Neural cell (in vitro differentiated cells): ENCODE measurements around the gene SNAP25. TPM values are rescaled to one million over a fixed set of nuclear protein-coding genes. Genes with fewer than 3 reads are reported as not detected.

Experiments used
- H2AFZ ChIP-seq: fragments of 200-600, 300-800 bp; sonication (generic), shearing (Covaris generic); 2 replicates; pipeline ENCODE4 v1.6.0; 2014; ENCODE audit warnings: low read depth, mild to moderate bottlenecking, antibody characterized with exemption, low read length, moderate library complexity
- H3F3A ChIP-seq: fragments of 200-600 bp; shearing (Covaris generic); 2 replicates; pipeline ENCODE4 v1.6.1; 2016; ENCODE audit warnings: mild to moderate bottlenecking, moderate library complexity, mixed read lengths, antibody characterized with exemption, low read length; ENCODE audit not compliant: insufficient read depth, poor library complexity, severe bottlenecking
- H3K27ac ChIP-seq: fragments of 200-600, 300-800 bp; sonication (generic), shearing (Covaris generic); 2 replicates; pipeline ENCODE4 v1.5.1; 2014; ENCODE audit warnings: mild to moderate bottlenecking, low read length, moderate library complexity
- H3K27me3 ChIP-seq: fragments of 300-800, 200-600 bp; sonication (generic), shearing (Covaris generic); 2 replicates; pipeline ENCODE4 v1.6.0; 2014; ENCODE audit warnings: mild to moderate bottlenecking, low read depth, low read length, moderate library complexity; ENCODE audit not compliant: insufficient read depth
- H3K36me3 ChIP-seq: fragments of 300-800, 200-600 bp; sonication (generic), shearing (Covaris generic); 2 replicates; pipeline ENCODE4 v1.5.1; 2014; ENCODE audit warnings: mild to moderate bottlenecking, antibody characterized with exemption, low read length, moderate library complexity; ENCODE audit not compliant: insufficient read depth
- H3K4me2 ChIP-seq: fragments of 300-800, 200-600 bp; sonication (generic), shearing (Covaris generic); 2 replicates; pipeline ENCODE4 v1.6.0; 2014; ENCODE audit warnings: mild to moderate bottlenecking, low read length
- H3K4me3 ChIP-seq: fragments of 300-800, 200-600 bp; sonication (generic), shearing (Covaris generic); 2 replicates; pipeline ENCODE4 v1.5.1; 2014; ENCODE audit warnings: mild to moderate bottlenecking, low read length, moderate library complexity
- H3K79me2 ChIP-seq: fragments of 200-600 bp; shearing (Covaris generic); replicated peaks from 2 replicates; pipeline ENCODE4 v1.6.0; 2014; ENCODE audit warnings: mild to moderate bottlenecking, low read length, moderate library complexity; ENCODE audit not compliant: insufficient read depth
- H3K9ac ChIP-seq: fragments of 300-800, 200-600 bp; sonication (generic), shearing (Covaris generic); 2 replicates; pipeline ENCODE4 v1.6.1; 2016; ENCODE audit warnings: mild to moderate bottlenecking, low read length, mixed read lengths
- H3K9me2 ChIP-seq: fragments of 200-600 bp; shearing (Covaris generic); 2 replicates; pipeline ENCODE4 v1.6.1; 2016; ENCODE audit warnings: mild to moderate bottlenecking, low read length, mixed read lengths; ENCODE audit not compliant: insufficient read depth
- H3K9me3 ChIP-seq: fragments of 200-600, 300-800 bp; sonication (generic), shearing (Covaris generic); 2 replicates; pipeline ENCODE4 v1.6.1; 2016; ENCODE audit warnings: mild to moderate bottlenecking, mixed run types, low read length, moderate library complexity, mixed read lengths
- H4K20me1 ChIP-seq: fragments of 200-600 bp; shearing (Covaris generic); 2 replicates; pipeline ENCODE4 v1.6.1; 2016; ENCODE audit warnings: mild to moderate bottlenecking, mixed run types; ENCODE audit not compliant: insufficient read depth
- EP300 ChIP-seq: fragments of 450-650 bp; conservative IDR thresholded peaks from 2 replicates; pipeline ENCODE4 v1.6.1; 2014; ENCODE audit warnings: antibody characterized with exemption, mild to moderate bottlenecking, moderate library complexity; ENCODE audit not compliant: poor library complexity, severe bottlenecking
- EZH2 ChIP-seq: fragments of 200-600, 300-800 bp; shearing (Covaris generic), sonication (generic); IDR thresholded peaks from 2 replicates; pipeline ENCODE4 v1.6.1; 2014; ENCODE audit warnings: antibody characterized with exemption, low read length, borderline replicate concordance, mild to moderate bottlenecking; ENCODE audit not compliant: insufficient read depth, poor library complexity, severe bottlenecking
- MXI1 ChIP-seq: fragments of 450-650 bp; conservative IDR thresholded peaks from 2 replicates; pipeline ENCODE4 v1.6.1; 2014; ENCODE audit warnings: antibody characterized with exemption, mild to moderate bottlenecking; ENCODE audit not compliant: poor library complexity, severe bottlenecking
- POLR2AphosphoS5 ChIP-seq: IDR thresholded peaks from 2 replicates; pipeline ENCODE4 v1.6.1; 2012
- RAD21 ChIP-seq: fragments of 450-650 bp; conservative IDR thresholded peaks from 2 replicates; pipeline ENCODE4 v1.6.1; 2014; ENCODE audit warnings: antibody characterized with exemption, mild to moderate bottlenecking, moderate library complexity
- SMC3 ChIP-seq: fragments of 450-650 bp; conservative IDR thresholded peaks from 2 replicates; pipeline ENCODE4 v1.6.1; 2014; ENCODE audit warnings: antibody characterized with exemption, mild to moderate bottlenecking, moderate library complexity; ENCODE audit not compliant: poor library complexity
- TAF1 ChIP-seq: IDR thresholded peaks from 2 replicates; pipeline ENCODE4 v1.6.1; 2012; ENCODE audit warnings: low read depth
- polyA plus RNA-seq: library from polyadenylated mRNA; depleted of rRNA; stranded (reverse); fragments of >200 nt; gene quantifications from 2 replicates; pipeline ENCODE4 v1.2.3, GENCODE V29; 2014
- TF ChIP-seq, protein P1 (sequence below): IDR thresholded peaks from 2 replicates; pipeline ENCODE4 v1.6.1; 2012; ENCODE audit warnings: borderline replicate concordance
- TF ChIP-seq, protein P2 (sequence below): fragments of 450-650 bp; IDR thresholded peaks from 2 replicates; pipeline ENCODE4 v1.5.1; 2014; ENCODE audit warnings: antibody characterized with exemption, mild to moderate bottlenecking, moderate library complexity; ENCODE audit not compliant: poor library complexity, severe bottlenecking

Gene SNAP25
- polyA plus RNA-seq, 1 donor from 2014 or later, result 139 TPM

DNA sequence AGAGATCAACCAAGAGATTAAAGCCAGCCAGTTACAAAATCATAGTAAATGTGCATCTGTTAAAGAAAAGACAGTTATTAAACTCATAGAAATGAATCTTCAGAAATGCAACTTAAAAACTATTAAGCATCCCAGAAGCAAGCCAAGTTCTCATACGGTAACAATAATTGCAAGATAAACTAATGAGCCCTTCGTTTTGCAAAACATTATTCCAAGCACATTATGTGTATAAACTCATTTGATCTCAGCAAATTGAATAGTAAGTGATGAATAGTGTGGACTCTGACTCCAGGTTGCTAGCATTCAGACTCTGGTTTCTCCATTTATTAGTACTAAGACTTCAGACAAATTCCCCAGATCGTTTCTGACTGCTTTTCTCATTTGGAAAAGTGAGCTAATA lies 85.2 kb downstream of the SNAP25 start:
- Histone ChIP-seq H3K79me2 (no peaks in the 10 kb centered on the region), H3F3A (no peaks in the 10 kb centered on the region), H3K9me2 (no peaks in the 10 kb centered on the region), H3K27ac (no peak overlapping the region), H3K36me3 (peaks cover 7% of the 10 kb centered on the region), H3K4me2 (no peak overlapping the region), H3K4me3 (no peak overlapping the region), H2AFZ (no peak overlapping the region), H3K9ac (no peak overlapping the region), H3K9me3 (no peaks in the 10 kb centered on the region), H4K20me1 (no peaks in the 10 kb centered on the region), H3K27me3 (no peaks in the 10 kb centered on the region)
- TF ChIP-seq POLR2AphosphoS5, result no peak
- TF ChIP-seq EP300, result no peak
- no peak for TF ChIP-seq MXI1

DNA sequence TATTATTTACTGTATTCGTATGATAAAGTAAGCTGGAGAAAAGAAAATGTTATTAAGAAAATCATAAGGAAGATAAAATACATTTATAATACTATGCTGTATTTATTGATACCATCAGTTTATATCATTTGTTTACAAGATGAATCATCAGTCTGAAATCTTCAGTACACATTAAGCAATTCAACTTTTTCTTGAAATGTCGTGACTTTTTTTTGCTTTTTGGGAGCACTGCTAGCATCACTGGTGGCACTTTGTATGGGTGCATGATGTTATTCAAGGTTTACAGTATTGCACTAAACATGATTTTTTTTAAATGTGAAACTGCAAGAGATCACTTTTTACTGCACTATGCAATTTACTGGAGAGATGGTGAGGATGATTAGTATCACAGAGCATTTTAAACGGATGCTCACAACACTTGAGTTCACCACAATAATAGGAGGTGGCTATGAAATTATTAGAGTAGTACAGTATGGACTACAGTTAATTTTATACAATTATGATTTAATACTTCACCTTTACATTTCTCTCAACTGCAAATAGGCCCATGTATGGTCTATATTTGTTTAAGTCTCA lies 85.9 kb downstream of the SNAP25 start:
- TF ChIP-seq MXI1 (no peak), EZH2 (no peak), SMC3 (no peak), EP300 (no peak), POLR2AphosphoS5 (no peak), RAD21 (no peak), TAF1 (no peak)
- TF ChIP-seq, protein P1, sequence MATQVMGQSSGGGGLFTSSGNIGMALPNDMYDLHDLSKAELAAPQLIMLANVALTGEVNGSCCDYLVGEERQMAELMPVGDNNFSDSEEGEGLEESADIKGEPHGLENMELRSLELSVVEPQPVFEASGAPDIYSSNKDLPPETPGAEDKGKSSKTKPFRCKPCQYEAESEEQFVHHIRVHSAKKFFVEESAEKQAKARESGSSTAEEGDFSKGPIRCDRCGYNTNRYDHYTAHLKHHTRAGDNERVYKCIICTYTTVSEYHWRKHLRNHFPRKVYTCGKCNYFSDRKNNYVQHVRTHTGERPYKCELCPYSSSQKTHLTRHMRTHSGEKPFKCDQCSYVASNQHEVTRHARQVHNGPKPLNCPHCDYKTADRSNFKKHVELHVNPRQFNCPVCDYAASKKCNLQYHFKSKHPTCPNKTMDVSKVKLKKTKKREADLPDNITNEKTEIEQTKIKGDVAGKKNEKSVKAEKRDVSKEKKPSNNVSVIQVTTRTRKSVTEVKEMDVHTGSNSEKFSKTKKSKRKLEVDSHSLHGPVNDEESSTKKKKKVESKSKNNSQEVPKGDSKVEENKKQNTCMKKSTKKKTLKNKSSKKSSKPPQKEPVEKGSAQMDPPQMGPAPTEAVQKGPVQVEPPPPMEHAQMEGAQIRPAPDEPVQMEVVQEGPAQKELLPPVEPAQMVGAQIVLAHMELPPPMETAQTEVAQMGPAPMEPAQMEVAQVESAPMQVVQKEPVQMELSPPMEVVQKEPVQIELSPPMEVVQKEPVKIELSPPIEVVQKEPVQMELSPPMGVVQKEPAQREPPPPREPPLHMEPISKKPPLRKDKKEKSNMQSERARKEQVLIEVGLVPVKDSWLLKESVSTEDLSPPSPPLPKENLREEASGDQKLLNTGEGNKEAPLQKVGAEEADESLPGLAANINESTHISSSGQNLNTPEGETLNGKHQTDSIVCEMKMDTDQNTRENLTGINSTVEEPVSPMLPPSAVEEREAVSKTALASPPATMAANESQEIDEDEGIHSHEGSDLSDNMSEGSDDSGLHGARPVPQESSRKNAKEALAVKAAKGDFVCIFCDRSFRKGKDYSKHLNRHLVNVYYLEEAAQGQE, result no peak
- TF ChIP-seq, protein P2, sequence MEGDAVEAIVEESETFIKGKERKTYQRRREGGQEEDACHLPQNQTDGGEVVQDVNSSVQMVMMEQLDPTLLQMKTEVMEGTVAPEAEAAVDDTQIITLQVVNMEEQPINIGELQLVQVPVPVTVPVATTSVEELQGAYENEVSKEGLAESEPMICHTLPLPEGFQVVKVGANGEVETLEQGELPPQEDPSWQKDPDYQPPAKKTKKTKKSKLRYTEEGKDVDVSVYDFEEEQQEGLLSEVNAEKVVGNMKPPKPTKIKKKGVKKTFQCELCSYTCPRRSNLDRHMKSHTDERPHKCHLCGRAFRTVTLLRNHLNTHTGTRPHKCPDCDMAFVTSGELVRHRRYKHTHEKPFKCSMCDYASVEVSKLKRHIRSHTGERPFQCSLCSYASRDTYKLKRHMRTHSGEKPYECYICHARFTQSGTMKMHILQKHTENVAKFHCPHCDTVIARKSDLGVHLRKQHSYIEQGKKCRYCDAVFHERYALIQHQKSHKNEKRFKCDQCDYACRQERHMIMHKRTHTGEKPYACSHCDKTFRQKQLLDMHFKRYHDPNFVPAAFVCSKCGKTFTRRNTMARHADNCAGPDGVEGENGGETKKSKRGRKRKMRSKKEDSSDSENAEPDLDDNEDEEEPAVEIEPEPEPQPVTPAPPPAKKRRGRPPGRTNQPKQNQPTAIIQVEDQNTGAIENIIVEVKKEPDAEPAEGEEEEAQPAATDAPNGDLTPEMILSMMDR, result no peak
- Histone ChIP-seq H3K27ac (no peak overlapping the region), H3K4me3 (no peak overlapping the region), H4K20me1 (no peaks in the 10 kb centered on the region), H3K9me2 (no peaks in the 10 kb centered on the region), H3K27me3 (no peaks in the 10 kb centered on the region), H3K79me2 (no peaks in the 10 kb centered on the region), H3F3A (no peaks in the 10 kb centered on the region), H3K9me3 (no peaks in the 10 kb centered on the region), H2AFZ (no peak overlapping the region), H3K4me2 (no peak overlapping the region), H3K9ac (no peak overlapping the region), H3K36me3 (peaks cover 7% of the 10 kb centered on the region)
